ENCODE data around the gene RTKN. TPM values are rescaled to one million over a fixed set of nuclear protein-coding genes. Genes with fewer than 3 reads are reported as not detected.
A peak's percentile ranks its signal among the peaks of the same experiment; 100 is the strongest.

RTKN gene
- total and polyA plus RNA-seq, 2 experiments from 2014 or later: 13.5 to 14.5 TPM

DNA sequence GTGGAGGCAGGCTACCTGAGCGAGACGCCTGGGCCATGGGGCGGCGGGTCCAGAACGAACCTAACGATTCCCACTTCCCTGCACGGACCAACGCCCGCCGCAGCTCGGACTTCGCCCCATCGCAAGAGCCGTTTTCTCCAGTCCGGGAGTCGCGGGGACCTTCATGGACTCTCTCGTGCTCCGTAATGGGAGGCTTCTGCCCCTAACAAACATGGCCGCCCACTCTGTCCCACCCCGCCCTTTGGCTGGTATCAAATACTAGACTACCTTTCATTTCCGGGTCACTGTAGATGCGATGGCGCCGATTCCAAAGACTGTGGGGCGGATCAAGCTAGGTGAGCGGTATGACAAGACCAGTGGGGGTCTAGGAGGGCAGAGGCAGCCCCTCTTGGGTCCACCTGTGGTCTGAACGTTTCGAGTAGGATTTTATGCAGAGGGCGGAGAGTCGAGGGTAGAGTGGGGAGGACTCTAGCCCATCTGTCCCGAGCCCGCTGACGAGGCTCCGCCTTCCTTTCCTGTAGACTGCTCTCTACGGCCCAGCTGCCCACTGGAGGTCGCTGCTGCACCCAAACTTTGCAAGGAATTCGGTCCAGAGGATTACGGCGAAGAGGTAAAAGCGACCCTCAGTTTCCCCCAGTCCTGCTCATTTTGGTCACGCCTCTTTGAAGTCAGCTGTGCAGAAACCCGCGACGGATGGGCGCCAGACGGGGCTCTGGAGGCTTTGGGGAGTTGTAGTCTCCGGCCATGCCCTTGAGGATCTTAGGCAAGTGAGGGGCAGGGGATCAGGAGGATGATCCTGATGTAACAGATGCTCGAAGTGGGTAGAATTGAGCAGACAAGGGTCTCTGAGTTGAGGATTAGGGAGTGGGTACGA lies 41.3 kb upstream of the RTKN start, which contains the start of the genes CCDC142 and TTC31:
CCDC142 (minus strand) TSS at position 198 of the 874 bp plus-strand sequence; CDS start at position 37, 161 bp downstream.
TTC31 (plus strand) TSS at position 281 of the 874 bp plus-strand sequence; CDS start at position 296, 15 bp downstream.
- no peaks in the 10 kb centered on the region for H3K9me3 ChIP-seq (ENCODE audit: low read depth)
- peak within 1 kb of the TSS; percentile 62 for H3K27ac ChIP-seq
- peaks cover 25% of the 10 kb centered on the region for H3K4me1 ChIP-seq (ENCODE audit: insufficient read depth)
- H3K79me2 ChIP-seq (ENCODE audit: insufficient read depth): peaks cover 87% of the 10 kb centered on the region
- H2AFZ ChIP-seq: peak within 1 kb of the TSS; percentile 96
- H3K4me3 ChIP-seq: peak within 1 kb of the TSS; percentile 99
- H3K27me3 ChIP-seq (replicated peaks; ENCODE audit: insufficient read depth): no peaks in the 10 kb centered on the region
- peak within 1 kb of the TSS; percentile 97 for H3K4me2 ChIP-seq (ENCODE audit: unreplicated experiment)
- in situ Hi-C loops (cut with MboI): no loop called here
- H3K9ac ChIP-seq: peak within 1 kb of the TSS; percentile 85
- no peak for TF ChIP-seq EZH2 (IDR thresholded peaks at IDR 0.05; ENCODE audit: insufficient read depth, poor library complexity, severe bottlenecking)
- no peak for TF ChIP-seq EZH2phosphoT487 (IDR thresholded peaks at IDR 0.05; ENCODE audit: insufficient read depth, low read depth)
- no peaks in the 10 kb centered on the region for H4K20me1 ChIP-seq (ENCODE audit: insufficient read depth)
- peaks cover 13% of the 10 kb centered on the region for H3F3A ChIP-seq (ENCODE audit: insufficient read depth)
- DNase-seq: peak; percentile 98
- H3K9me2 ChIP-seq (ENCODE audit: insufficient read depth): no peaks in the 10 kb centered on the region
- 0 to 1% methylated on average over 41 to 50 of the region's 50 CpGs for WGBS, 2 experiments (ENCODE audit: low coverage in 1 of 2, low lambda C conversion rate in 2 of 2, missing lambda C conversion rate in 2 of 2)
- peaks cover 5% of the 10 kb centered on the region; the same call in 1 of the 2 replicates for H3K36me3 ChIP-seq (ENCODE audit: low read depth)

DNA sequence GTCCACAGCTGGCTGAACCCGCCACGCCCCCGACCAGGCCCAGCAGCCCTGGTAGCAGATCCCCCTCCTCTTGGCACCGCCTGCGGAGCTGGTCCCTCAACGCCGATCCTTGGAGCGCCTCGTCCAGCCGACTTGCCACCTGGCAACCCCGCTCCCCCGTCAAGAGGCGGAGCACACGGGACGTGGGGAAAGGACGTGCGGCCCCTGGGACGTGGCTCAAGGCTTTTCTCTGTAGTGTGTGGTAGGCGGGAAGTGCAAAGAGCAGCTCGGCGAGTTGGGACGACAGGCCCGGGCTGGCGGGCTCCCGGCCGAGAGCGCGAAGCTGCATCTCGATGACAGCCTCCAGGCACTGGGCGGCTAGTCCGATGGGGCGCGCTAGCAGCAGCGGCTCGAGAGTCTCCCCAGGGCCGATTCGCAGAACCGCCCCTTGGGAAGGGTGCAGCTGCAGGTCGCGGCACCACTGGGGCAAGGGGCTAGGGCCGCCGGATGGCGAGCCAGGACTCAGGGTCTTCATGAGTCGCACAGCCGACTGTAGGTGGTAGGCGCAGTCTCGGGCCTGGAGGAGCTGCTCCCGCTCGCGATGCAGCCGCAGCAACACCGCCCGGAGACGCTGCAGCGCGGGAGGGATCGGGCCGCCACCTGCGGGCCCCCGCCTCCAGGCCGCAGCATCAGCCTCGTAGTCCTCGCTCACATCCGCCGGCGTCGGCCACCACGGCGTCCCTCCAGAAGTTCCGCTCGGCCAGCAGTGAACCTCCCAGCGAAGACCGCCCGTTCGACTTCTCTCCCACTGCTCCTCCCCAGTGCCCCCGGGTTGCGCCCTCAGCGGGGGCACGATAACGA lies 40.4 kb upstream of the RTKN start:
- Histone ChIP-seq H3K4me1 (ENCODE audit: insufficient read depth) (peaks cover 20% of the 10 kb centered on the region), H3F3A (ENCODE audit: insufficient read depth) (0 out of 2 replicates have a peak, but pooled peaks cover 9% of the 10 kb centered on the region), H3K27me3 (replicated peaks; ENCODE audit: insufficient read depth) (no peaks in the 10 kb centered on the region), H3K9me2 (ENCODE audit: insufficient read depth) (no peaks in the 10 kb centered on the region), H2AFZ (peak overlapping the region; percentile 96), H3K9ac (peak overlapping the region; percentile 85), H3K9me3 (ENCODE audit: low read depth) (no peaks in the 10 kb centered on the region), H3K79me2 (ENCODE audit: insufficient read depth) (peaks cover 93% of the 10 kb centered on the region), H3K27ac (peak overlapping the region; percentile 62), H3K4me2 (ENCODE audit: unreplicated experiment) (peak overlapping the region; percentile 97), H3K36me3 (ENCODE audit: low read depth) (peaks cover 9% of the 10 kb centered on the region; the same call in 1 of the 2 replicates), H4K20me1 (ENCODE audit: insufficient read depth) (no peaks in the 10 kb centered on the region), H3K4me3 (peak overlapping the region; percentile 99)
- 2 to 3% methylated on average over 50 to 76 of the region's 80 CpGs for WGBS, 2 experiments (ENCODE audit: low coverage in 1 of 2, low lambda C conversion rate in 2 of 2, missing lambda C conversion rate in 2 of 2)
- in situ Hi-C loops (cut with MboI): no loop called here
- TF ChIP-seq EZH2 (IDR thresholded peaks at IDR 0.05; ENCODE audit: insufficient read depth, poor library complexity, severe bottlenecking) (no peak), EZH2phosphoT487 (IDR thresholded peaks at IDR 0.05; ENCODE audit: insufficient read depth, low read depth) (no peak)
- DNase-seq: peak; percentile 70

GRCh38 chr2:74481431-74481830 lies 39.7 kb upstream of the RTKN start:
- peaks cover 15% of the 10 kb centered on the region; the same call in 1 of the 2 replicates for H3K36me3 ChIP-seq (ENCODE audit: low read depth)
- no peaks in the 10 kb centered on the region for H4K20me1 ChIP-seq (ENCODE audit: insufficient read depth)
- H3K79me2 ChIP-seq (ENCODE audit: insufficient read depth): peaks cover 88% of the 10 kb centered on the region
- H3K4me1 ChIP-seq (ENCODE audit: insufficient read depth): peaks cover 20% of the 10 kb centered on the region
- no peaks in the 10 kb centered on the region for H3K9me2 ChIP-seq (ENCODE audit: insufficient read depth)
- no peaks in the 10 kb centered on the region for H3K27me3 ChIP-seq (replicated peaks; ENCODE audit: insufficient read depth)
- H3K27ac ChIP-seq: peak overlapping the region; percentile 62; the same call in 1 of the 2 replicates
- no peaks in the 10 kb centered on the region for H3K9me3 ChIP-seq (ENCODE audit: low read depth)
- WGBS, 2 experiments (ENCODE audit: low coverage in 1 of 2, low lambda C conversion rate in 2 of 2, missing lambda C conversion rate in 2 of 2): 47 to 50% methylated on average over 3 of the region's 3 CpGs
- TF ChIP-seq EZH2phosphoT487 (IDR thresholded peaks at IDR 0.05; ENCODE audit: insufficient read depth, low read depth): no peak
- TF ChIP-seq EZH2 (IDR thresholded peaks at IDR 0.05; ENCODE audit: insufficient read depth, poor library complexity, severe bottlenecking): no peak
- in situ Hi-C loops (cut with MboI): no loop called here
- H2AFZ ChIP-seq: peak overlapping the region; percentile 96
- peak overlapping the region; percentile 99 for H3K4me3 ChIP-seq
- H3K9ac ChIP-seq: peak overlapping the region; percentile 85
- peak; percentile 56 for DNase-seq
- H3K4me2 ChIP-seq (ENCODE audit: unreplicated experiment): peak overlapping the region; percentile 97
- H3F3A ChIP-seq (ENCODE audit: insufficient read depth): 0 out of 2 replicates have a peak, but pooled peaks cover 5% of the 10 kb centered on the region

DNA sequence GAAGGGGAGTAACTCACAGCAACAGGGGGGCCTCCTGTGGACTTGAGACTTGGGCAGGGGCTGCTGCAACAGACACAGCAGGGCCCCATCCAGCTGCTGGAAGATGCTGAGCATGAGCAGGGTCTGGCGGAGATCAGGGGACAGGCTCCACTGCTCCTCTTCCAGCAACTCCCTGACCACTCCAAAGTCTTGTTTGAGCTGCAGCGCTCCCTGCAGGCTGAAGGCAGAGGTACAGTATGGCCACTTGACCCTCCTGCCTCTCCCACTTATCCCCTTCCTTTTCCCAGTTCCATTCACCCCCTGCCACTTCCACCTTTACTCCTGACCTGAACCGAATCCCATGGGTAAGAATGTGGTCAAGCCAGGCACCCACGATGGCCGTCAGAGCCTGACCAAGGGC lies 33.2 kb upstream of the RTKN start:
- 96% methylated on average over 5 of the region's 5 CpGs for WGBS, 2 experiments (ENCODE audit: low coverage in 1 of 2, low lambda C conversion rate in 2 of 2, missing lambda C conversion rate in 2 of 2)
- H4K20me1 ChIP-seq (ENCODE audit: insufficient read depth): no peaks in the 10 kb centered on the region
- H3K27ac ChIP-seq: no peak overlapping the region
- no peak overlapping the region for H2AFZ ChIP-seq
- H3K9me2 ChIP-seq (ENCODE audit: insufficient read depth): no peaks in the 10 kb centered on the region
- in situ Hi-C loops (cut with MboI): no loop called here
- no peaks in the 10 kb centered on the region for H3K27me3 ChIP-seq (replicated peaks; ENCODE audit: insufficient read depth)
- H3K79me2 ChIP-seq (ENCODE audit: insufficient read depth): peaks cover 40% of the 10 kb centered on the region
- H3F3A ChIP-seq (ENCODE audit: insufficient read depth): peaks cover 28% of the 10 kb centered on the region
- H3K9ac ChIP-seq: no peak overlapping the region
- no peak overlapping the region for H3K4me2 ChIP-seq (ENCODE audit: unreplicated experiment)
- H3K9me3 ChIP-seq (ENCODE audit: low read depth): no peaks in the 10 kb centered on the region
- no peak overlapping the region for H3K4me3 ChIP-seq
- no peak for DNase-seq
- no peak for TF ChIP-seq EZH2phosphoT487 (IDR thresholded peaks at IDR 0.05; ENCODE audit: insufficient read depth, low read depth)
- no peak for TF ChIP-seq EZH2 (IDR thresholded peaks at IDR 0.05; ENCODE audit: insufficient read depth, poor library complexity, severe bottlenecking)
- H3K4me1 ChIP-seq (ENCODE audit: insufficient read depth): peaks cover 15% of the 10 kb centered on the region
- H3K36me3 ChIP-seq (ENCODE audit: low read depth): peaks cover 15% of the 10 kb centered on the region; the same call in 1 of the 2 replicates
